Activated T-cell treated with anti-CD3 and anti-CD28 coated beads for 4 hours (primary cell): ENCODE data around the gene TTC29.
"Not testable (repeated sequence)": the region's sequence is repeated elsewhere in the genome, so short reads cannot be mapped to it uniquely, and the experiment has no call there.

Source experiments
- DNase-seq: peaks from one replicate; pipeline ENCODE4 v3.0.0-alpha.2; 2020

The TTC29 gene

GRCh38 chr4:146852360-146852759 is 93.3 kb downstream of the TTC29 start:
- DNase-seq = no peak

GRCh38 chr4:146847345-146847744 is 98.3 kb downstream of the TTC29 start:
- DNase-seq = no peak

- DNase-seq = no peak
These were observed 98.8 kb downstream of the TTC29 start for GRCh38 chr4:146846882-146847281.

- DNase-seq = no peak
These were observed 100.9 kb downstream of the TTC29 start for GRCh38 chr4:146844761-146845160.

GRCh38 chr4:146842876-146843275 is 102.8 kb downstream of the TTC29 start:
- DNase-seq = no peak

GRCh38 chr4:146840731-146841130 is 104.9 kb downstream of the TTC29 start:
- no peak for DNase-seq

GRCh38 chr4:146835096-146835495 is 110.6 kb downstream of the TTC29 start:
- DNase-seq = no peak

GRCh38 chr4:146834263-146835034 is 111.2 kb downstream of the TTC29 start:
- DNase-seq = no peak

- no peak for DNase-seq
These were observed 112.1 kb downstream of the TTC29 start for GRCh38 chr4:146833530-146833929.

GRCh38 chr4:146822980-146823379 is 122.7 kb downstream of the TTC29 start:
- DNase-seq = not testable (repeated sequence)

GRCh38 chr4:146814750-146815149 is 130.9 kb downstream of the TTC29 start:
- DNase-seq = no peak

GRCh38 chr4:146795711-146796110 is 150.0 kb downstream of the TTC29 start:
- DNase-seq = no peak

- DNase-seq = no peak
These were observed 151.9 kb downstream of the TTC29 start for GRCh38 chr4:146793727-146794126.

GRCh38 chr4:146791439-146791838 is 154.2 kb downstream of the TTC29 start:
- DNase-seq = no peak

GRCh38 chr4:146790515-146790914 is 155.1 kb downstream of the TTC29 start:
- DNase-seq = no peak

- DNase-seq = no peak
These were observed 157.9 kb downstream of the TTC29 start for GRCh38 chr4:146787731-146788130.

- DNase-seq = no peak
These were observed 169.0 kb downstream of the TTC29 start for GRCh38 chr4:146776691-146777090.

- DNase-seq = no peak
These were observed 182.1 kb downstream of the TTC29 start for GRCh38 chr4:146763560-146763959.

- no peak for DNase-seq
These were observed 183.6 kb downstream of the TTC29 start for GRCh38 chr4:146762016-146762415.

- no peak for DNase-seq
These were observed 203.2 kb downstream of the TTC29 start for GRCh38 chr4:146742416-146742815.

GRCh38 chr4:146739182-146739581 is 206.5 kb downstream of the TTC29 start:
- DNase-seq = no peak

GRCh38 chr4:146723519-146723918 is 222.1 kb downstream of the TTC29 start:
- DNase-seq = not testable (repeated sequence)

- DNase-seq = no peak
These were observed 235.7 kb downstream of the TTC29 start for GRCh38 chr4:146709956-146710355.

GRCh38 chr4:146699910-146700309 is 245.8 kb downstream of the TTC29 start:
- DNase-seq = no peak
